Breast epithelium (tissue), 4 donors: Measurements from ENCODE around the gene PMEPA1. TPM values are rescaled to one million over a fixed set of nuclear protein-coding genes. Genes with fewer than 3 reads are reported as not detected.

ENCODE experiments used
- DNase-seq, 2 donors: peaks; one replicate each; pipeline ENCODE4 v3.0.0-alpha.2; 2019; ENCODE audit warnings: low spot score in 2 of 2
- H3K27ac ChIP-seq, 2 donors: fragments of 200-600 bp; sonication (generic) in 1 of 2; one replicate each; pipeline ENCODE4 v1.5.1; 2016 to 2019; ENCODE audit warnings: mild to moderate bottlenecking in 1 of 2
- H3K27me3 ChIP-seq, 2 donors: fragments of 200-600 bp; sonication (generic) in 1 of 2; one replicate each; pipeline versions ENCODE4 v1.5.1 to v1.6.0; 2017 to 2019; ENCODE audit warnings: control low read depth in 1 of 2, mild to moderate bottlenecking in 1 of 2
- H3K36me3 ChIP-seq: fragments of 200-600 bp; one replicate; pipeline ENCODE4 v1.5.1; 2019
- H3K4me1 ChIP-seq, 2 donors: fragments of 200-600 bp; sonication (generic); one replicate each; pipeline ENCODE4 v1.5.1; 2016 to 2019; ENCODE audit warnings: control low read depth in 1 of 2
- H3K4me3 ChIP-seq, 3 donors: fragments of 200-600 bp; sonication (generic); 1 replicate in 2 of 3; 2 replicates in 1 of 3; pipeline ENCODE4 v1.5.1; 2016 to 2019; ENCODE audit warnings: mild to moderate bottlenecking in 3 of 3, moderate library complexity in 2 of 3
- H3K9me3 ChIP-seq, 2 donors: fragments of 200-600 bp; sonication (generic) in 1 of 2; one replicate each; pipeline ENCODE4 v1.5.1; 2016 to 2019; ENCODE audit warnings: control low read depth in 1 of 2
- POLR2A ChIP-seq: fragments of 450-650 bp; IDR thresholded peaks from one replicate; pipeline ENCODE4 v1.6.1; 2016; ENCODE audit warnings: antibody characterized with exemption, mild to moderate bottlenecking, moderate library complexity
- POLR2AphosphoS5 ChIP-seq, 3 donors: sonication (generic); formaldehyde crosslinking; IDR thresholded peaks; one replicate each; pipeline ENCODE4 v1.6.1; 2017; ENCODE audit warnings: antibody characterized with exemption in 3 of 3
- intact Hi-C: fragments of 100-400 bp; cut with DNase I; formaldehyde crosslinking; loops from one replicate; pipeline ENCODE4 v1.15.1; 2023; ENCODE audit warnings: low total_unique reads
- total RNA-seq, 3 donors: library from RNA; depleted of rRNA; stranded (reverse); fragments of >200 nt; gene quantifications; one replicate each; pipeline ENCODE4 v1.1.0, GENCODE V29; 2016
- TF ChIP-seq, protein P1 (sequence below), 3 donors: fragments of 450-650 bp; IDR thresholded peaks; one replicate each; pipeline ENCODE4 v1.5.1; 2016 to 2017; ENCODE audit warnings: antibody characterized with exemption in 3 of 3, mild to moderate bottlenecking in 3 of 3, moderate library complexity in 3 of 3

The PMEPA1 gene, protein sequence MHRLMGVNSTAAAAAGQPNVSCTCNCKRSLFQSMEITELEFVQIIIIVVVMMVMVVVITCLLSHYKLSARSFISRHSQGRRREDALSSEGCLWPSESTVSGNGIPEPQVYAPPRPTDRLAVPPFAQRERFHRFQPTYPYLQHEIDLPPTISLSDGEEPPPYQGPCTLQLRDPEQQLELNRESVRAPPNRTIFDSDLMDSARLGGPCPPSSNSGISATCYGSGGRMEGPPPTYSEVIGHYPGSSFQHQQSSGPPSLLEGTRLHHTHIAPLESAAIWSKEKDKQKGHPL
- total RNA-seq, result 10 to 100 TPM in 2 of 3 donors, 1 to 10 TPM in 1; 9.2 to 13.2 (median 13.1) TPM

DNA sequence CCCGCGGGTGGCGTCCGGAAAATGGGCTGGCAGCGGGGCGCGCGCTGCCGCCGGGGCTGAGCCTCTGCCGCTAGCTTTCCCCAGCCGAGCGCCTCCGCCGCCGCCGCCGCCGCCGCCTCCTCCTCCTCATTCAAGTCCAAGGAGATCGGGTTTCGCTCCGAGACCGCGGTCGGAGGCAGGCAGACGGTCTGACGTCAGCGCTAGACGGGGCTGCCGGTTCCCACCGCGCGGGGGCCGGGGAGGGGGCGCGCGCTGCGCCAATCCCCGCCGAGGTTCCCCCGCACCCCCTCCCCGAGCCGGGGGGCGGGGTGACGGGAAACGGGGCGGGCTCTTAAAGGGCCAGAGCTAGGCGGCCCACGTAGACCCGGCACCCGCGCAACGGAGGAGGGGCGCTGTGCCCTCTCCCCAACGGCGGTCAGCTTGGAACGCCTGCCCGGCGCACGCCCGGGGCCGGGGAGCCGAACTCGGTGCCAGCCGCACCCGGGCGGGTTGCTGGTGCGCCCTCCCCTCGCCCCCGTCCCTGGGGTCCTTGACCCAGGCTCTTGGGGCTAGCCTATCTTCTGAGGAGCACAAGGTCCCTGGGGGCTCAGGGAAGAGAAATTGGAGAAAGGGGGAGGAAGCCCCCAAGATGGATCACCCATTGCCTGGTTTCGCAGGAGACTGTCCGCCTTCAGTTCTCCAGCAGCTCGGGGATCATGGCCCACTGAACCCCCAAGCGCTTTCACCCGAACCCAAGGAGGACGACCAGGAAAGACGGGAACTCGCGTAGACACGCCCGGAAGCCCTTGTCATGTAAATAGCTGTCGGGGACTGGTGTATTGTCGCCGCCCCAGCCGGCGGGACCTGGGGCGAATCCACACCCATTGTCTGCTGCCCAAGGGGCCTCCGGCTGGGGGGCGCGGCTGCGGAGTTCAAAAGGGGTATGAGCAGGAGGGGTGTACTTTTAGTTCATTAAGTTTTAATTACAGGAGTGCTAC, at the start of gene PMEPA1:
Gene PMEPA1, minus strand, starts transcription at position 193 of the 977 bp plus-strand sequence. CDS start 433 bp downstream, outside the sequence.
- peak; percentile 38 to 81 (median 70) for TF ChIP-seq POLR2AphosphoS5 (IDR thresholded peaks at IDR 0.05)
- peak; percentile 63 for TF ChIP-seq POLR2A
- TF ChIP-seq, protein P1, sequence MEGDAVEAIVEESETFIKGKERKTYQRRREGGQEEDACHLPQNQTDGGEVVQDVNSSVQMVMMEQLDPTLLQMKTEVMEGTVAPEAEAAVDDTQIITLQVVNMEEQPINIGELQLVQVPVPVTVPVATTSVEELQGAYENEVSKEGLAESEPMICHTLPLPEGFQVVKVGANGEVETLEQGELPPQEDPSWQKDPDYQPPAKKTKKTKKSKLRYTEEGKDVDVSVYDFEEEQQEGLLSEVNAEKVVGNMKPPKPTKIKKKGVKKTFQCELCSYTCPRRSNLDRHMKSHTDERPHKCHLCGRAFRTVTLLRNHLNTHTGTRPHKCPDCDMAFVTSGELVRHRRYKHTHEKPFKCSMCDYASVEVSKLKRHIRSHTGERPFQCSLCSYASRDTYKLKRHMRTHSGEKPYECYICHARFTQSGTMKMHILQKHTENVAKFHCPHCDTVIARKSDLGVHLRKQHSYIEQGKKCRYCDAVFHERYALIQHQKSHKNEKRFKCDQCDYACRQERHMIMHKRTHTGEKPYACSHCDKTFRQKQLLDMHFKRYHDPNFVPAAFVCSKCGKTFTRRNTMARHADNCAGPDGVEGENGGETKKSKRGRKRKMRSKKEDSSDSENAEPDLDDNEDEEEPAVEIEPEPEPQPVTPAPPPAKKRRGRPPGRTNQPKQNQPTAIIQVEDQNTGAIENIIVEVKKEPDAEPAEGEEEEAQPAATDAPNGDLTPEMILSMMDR (IDR thresholded peaks at IDR 0.05), result peak in 1 of 3 donors; percentile 19
- intact Hi-C loops, result no loop called here
- peaks cover 0 to 8% of the 10 kb centered on the region in 2 donors for H3K4me1 ChIP-seq

DNA sequence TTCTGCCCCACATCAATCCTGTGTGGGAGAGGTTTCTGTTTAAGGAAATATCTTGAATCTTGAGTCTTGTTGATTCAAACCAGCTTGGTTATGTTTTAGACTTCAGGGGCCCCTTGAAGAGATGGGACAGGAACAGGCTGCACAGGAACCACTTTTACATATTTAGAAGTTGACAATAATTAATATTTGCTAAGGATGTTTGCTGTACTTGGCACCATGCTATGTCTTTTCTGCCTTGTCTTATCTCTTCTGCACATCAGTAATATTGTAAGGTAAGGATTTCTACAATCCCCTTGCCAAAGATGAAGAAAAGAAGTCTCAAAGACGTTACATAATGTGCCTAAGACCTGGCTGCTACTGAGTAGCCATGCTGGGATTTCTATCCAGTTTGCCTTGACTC, 48.0 kb upstream of the PMEPA1 start:
- H3K27ac ChIP-seq, result no peak overlapping the region
- intact Hi-C loops, result no loop called here
- H3K9me3 ChIP-seq, result no peaks in the 10 kb centered on the region
- H3K4me3 ChIP-seq, result no peak overlapping the region
- H3K36me3 ChIP-seq, result no peaks in the 10 kb centered on the region
- no peaks in the 10 kb centered on the region for H3K4me1 ChIP-seq
- TF ChIP-seq, protein P1 (IDR thresholded peaks at IDR 0.05), result no peak
- TF ChIP-seq POLR2A, result no peak
- TF ChIP-seq POLR2AphosphoS5 (IDR thresholded peaks at IDR 0.05), result no peak
- H3K27me3 ChIP-seq, result no peaks in the 10 kb centered on the region
- no peak for DNase-seq

More for the DNA sequence above, at the start of gene PMEPA1:
- H3K27me3 ChIP-seq, result no peaks in the 10 kb centered on the region
- no peaks in the 10 kb centered on the region for H3K9me3 ChIP-seq
- H3K36me3 ChIP-seq, result no peaks in the 10 kb centered on the region
- peak; percentile 94 to 95 for DNase-seq
- H3K27ac ChIP-seq, result peak within 1 kb of the TSS; percentile 92 to 96
- peak within 1 kb of the TSS; percentile 60 to 86 (median 75) for H3K4me3 ChIP-seq

DNA sequence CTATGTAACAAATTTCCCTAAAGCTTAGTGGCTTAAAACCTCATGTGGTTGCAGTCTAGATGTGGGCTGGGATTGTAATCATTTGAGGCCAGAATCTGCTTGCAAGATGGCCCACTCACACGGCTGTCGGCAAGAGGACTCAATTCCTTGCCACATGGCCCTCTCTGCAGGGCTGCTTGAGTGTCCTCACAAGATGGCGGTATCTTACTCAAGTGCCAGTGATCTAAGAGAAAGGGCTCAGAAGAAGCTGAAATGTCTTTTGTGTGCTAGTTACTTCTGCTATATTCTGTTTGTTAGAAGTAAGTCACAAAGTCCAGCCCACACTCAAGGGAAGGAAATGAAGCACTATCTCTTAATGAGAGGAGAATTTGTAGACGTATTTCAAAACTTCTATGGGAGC, 47.1 kb upstream of the PMEPA1 start:
- H3K4me3 ChIP-seq, result no peak overlapping the region
- no peaks in the 10 kb centered on the region for H3K36me3 ChIP-seq
- intact Hi-C loops, result no loop called here
- TF ChIP-seq POLR2A (no peak), POLR2AphosphoS5 (IDR thresholded peaks at IDR 0.05) (no peak)
- TF ChIP-seq, protein P1 (IDR thresholded peaks at IDR 0.05), result no peak
- no peaks in the 10 kb centered on the region for H3K27me3 ChIP-seq
- no peaks in the 10 kb centered on the region for H3K9me3 ChIP-seq
- DNase-seq, result peak in 1 of 2 donors; percentile 17
- no peaks in the 10 kb centered on the region for H3K4me1 ChIP-seq
- no peak overlapping the region for H3K27ac ChIP-seq

DNA sequence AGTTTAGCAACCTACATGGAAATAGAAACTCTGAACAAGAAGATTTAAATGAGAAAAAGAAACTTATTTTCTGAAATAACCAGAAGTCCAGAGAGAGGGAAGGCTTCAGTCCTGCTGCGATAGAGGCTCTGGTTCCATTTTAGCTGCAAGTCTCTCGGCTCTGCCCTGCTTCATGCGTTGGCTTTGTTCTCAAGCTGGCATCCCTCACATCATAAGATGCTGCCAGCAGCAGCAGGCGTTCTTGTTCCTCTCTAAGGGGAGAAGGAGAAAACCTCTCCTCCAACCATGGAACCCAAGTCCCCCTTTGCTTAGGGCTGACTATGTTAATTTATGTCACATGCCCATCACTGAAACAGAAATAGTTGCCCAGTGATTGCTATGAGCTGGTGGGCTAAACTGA, 46.4 kb upstream of the PMEPA1 start:
- H3K9me3 ChIP-seq, result no peaks in the 10 kb centered on the region
- intact Hi-C loops, result no loop called here
- no peaks in the 10 kb centered on the region for H3K27me3 ChIP-seq
- H3K36me3 ChIP-seq, result no peaks in the 10 kb centered on the region
- no peak for DNase-seq
- no peaks in the 10 kb centered on the region for H3K4me1 ChIP-seq
- H3K4me3 ChIP-seq, result no peak overlapping the region
- no peak overlapping the region for H3K27ac ChIP-seq
- TF ChIP-seq POLR2A (no peak), POLR2AphosphoS5 (IDR thresholded peaks at IDR 0.05) (no peak)
- TF ChIP-seq, protein P1 (IDR thresholded peaks at IDR 0.05), result no peak
